Measurements from ENCODE around the gene CALM3. TPM values are rescaled to one million over a fixed set of nuclear protein-coding genes. Genes with fewer than 3 reads are reported as not detected.

The CALM3 gene
- polyA plus RNA-seq, 1 of the 3 experiments (the other 2 are of a cell fraction): 495 TPM

GRCh38 chr19:46613525-46613924 lies 12.4 kb downstream of the CALM3 start:
- Histone ChIP-seq H3K4me1 (ENCODE audit: control insufficient read depth in 1 of 2, insufficient read depth in 2 of 2, low read depth in 1 of 2, low read length in 1 of 2) (peaks cover 0 to 22% of the 10 kb centered on the region in 2 experiments; a peak in 2 of 4 replicates), H3F3A (replicated peaks; ENCODE audit: insufficient read depth) (peaks cover 7% of the 10 kb centered on the region), H3K9me2 (no peaks in the 10 kb centered on the region), H3K36me3 (replicated peaks in 1 of 2; ENCODE audit: control insufficient read depth in 1 of 2, insufficient read depth in 2 of 2, low read length in 1 of 2) (peaks cover 7 to 23% of the 10 kb centered on the region in 2 experiments), H3K79me2 (ENCODE audit: insufficient read depth) (no peaks in the 10 kb centered on the region), H3K27me3 (ENCODE audit: insufficient read depth) (no peaks in the 10 kb centered on the region), H4K20me1 (ENCODE audit: insufficient read depth) (no peaks in the 10 kb centered on the region), H3K4me3 (ENCODE audit: low read depth in 2 of 2, low read length in 1 of 2) (no peak overlapping the region), H3K4me2 (no peak overlapping the region), H3K9me3 (no peaks in the 10 kb centered on the region), H3K9ac (no peak overlapping the region), H3K27ac (ENCODE audit: low read depth in 2 of 2, low read length in 1 of 2) (no peak overlapping the region), H2AFZ (ENCODE audit: low read depth) (no peak overlapping the region)
- TF ChIP-seq CTCF (IDR thresholded peaks at IDR 0.05) (no peak), PBX3 (IDR thresholded peaks at IDR 0.05) (no peak), SIN3A (IDR thresholded peaks at IDR 0.05; ENCODE audit: borderline replicate concordance, low read depth, low read length) (no peak), GABPA (IDR thresholded peaks at IDR 0.05; ENCODE audit: low read depth) (no peak), YY1 (IDR thresholded peaks at IDR 0.05; ENCODE audit: low read depth) (no peak), GATA2 (CRISPR knock-in tag; IDR thresholded peaks at IDR 0.05) (no peak), MAX (IDR thresholded peaks at IDR 0.05; ENCODE audit: low read depth) (no peak), USF2 (IDR thresholded peaks at IDR 0.05; ENCODE audit: borderline replicate concordance, low read depth, low read length) (no peak), MXI1 (IDR thresholded peaks at IDR 0.05; ENCODE audit: low read depth, low read length) (no peak), RXRA (IDR thresholded peaks at IDR 0.05; ENCODE audit: borderline replicate concordance, low read depth) (no peak), EP300 (IDR thresholded peaks at IDR 0.05; ENCODE audit: borderline replicate concordance in 1 of 2, low read depth in 1 of 2, low read length in 1 of 2) (no peak), CHD2 (IDR thresholded peaks at IDR 0.05; ENCODE audit: low read length, partially characterized antibody) (no peak), RAD21 (IDR thresholded peaks at IDR 0.05; ENCODE audit: low read length) (no peak), RFX5 (IDR thresholded peaks at IDR 0.05; ENCODE audit: low read length) (no peak), NFIC (IDR thresholded peaks at IDR 0.05; ENCODE audit: borderline replicate concordance) (no peak), SMC3 (IDR thresholded peaks at IDR 0.05; ENCODE audit: low read depth, low read length) (no peak)
- no peak for DNase-seq
- ChIA-PET POLR2A (interaction anchor here (0.6 to 1.8 kb wide), 8 partner anchors 9 to 50 kb away, joined by 3 to 10 read pairs (median 4); partner anchors contain the start of genes DACT3 and GNG8), CTCF (interaction anchor here (0.6 to 23.7 kb wide), 30 partner anchors 10 to 870 kb away, joined by 3 to 471 read pairs (median 4); partner anchors contain the start of genes CALM3, DACT3, FKRP and KPTN)
- 86% methylated on average over 14 of the region's 22 CpGs for WGBS (ENCODE audit: low lambda C conversion rate)
